ENCODE measurements around the gene BTBD1. TPM values are rescaled to one million over a fixed set of nuclear protein-coding genes. Genes with fewer than 3 reads are reported as not detected.

Gene BTBD1
- total RNA-seq, 1 donor from 2014 or later: 38.7 TPM

DNA sequence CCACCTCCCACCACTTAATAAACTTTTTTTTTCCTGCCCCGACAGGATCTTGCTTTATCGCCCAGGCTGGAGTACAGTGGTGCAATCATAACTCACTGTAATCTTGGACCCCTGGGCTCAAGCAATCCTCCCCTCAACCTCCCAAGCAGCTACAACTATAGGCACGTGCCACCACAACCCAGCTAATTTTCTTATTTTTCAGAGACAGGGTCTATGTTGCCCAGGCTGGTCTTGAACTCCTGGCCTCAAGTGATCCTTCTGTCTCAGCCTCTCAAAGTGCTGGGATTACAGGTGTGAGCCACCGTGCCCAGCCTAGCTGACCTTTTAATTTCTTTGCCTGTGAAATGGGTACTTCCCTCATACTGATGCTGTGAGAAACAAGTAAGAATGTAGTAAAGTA lies 51.7 kb downstream of the BTBD1 start:
- TF ChIP-seq, protein P1, sequence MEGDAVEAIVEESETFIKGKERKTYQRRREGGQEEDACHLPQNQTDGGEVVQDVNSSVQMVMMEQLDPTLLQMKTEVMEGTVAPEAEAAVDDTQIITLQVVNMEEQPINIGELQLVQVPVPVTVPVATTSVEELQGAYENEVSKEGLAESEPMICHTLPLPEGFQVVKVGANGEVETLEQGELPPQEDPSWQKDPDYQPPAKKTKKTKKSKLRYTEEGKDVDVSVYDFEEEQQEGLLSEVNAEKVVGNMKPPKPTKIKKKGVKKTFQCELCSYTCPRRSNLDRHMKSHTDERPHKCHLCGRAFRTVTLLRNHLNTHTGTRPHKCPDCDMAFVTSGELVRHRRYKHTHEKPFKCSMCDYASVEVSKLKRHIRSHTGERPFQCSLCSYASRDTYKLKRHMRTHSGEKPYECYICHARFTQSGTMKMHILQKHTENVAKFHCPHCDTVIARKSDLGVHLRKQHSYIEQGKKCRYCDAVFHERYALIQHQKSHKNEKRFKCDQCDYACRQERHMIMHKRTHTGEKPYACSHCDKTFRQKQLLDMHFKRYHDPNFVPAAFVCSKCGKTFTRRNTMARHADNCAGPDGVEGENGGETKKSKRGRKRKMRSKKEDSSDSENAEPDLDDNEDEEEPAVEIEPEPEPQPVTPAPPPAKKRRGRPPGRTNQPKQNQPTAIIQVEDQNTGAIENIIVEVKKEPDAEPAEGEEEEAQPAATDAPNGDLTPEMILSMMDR (IDR thresholded peaks at IDR 0.05; ENCODE audit: unreplicated experiment): no peak
- no peak overlapping the region for H3K27ac Mint-ChIP-seq
- peaks cover 20% of the 10 kb centered on the region for H3K4me1 Mint-ChIP-seq (ENCODE audit: low read depth)
- H3K9me3 Mint-ChIP-seq (ENCODE audit: low read depth): peaks cover 13% of the 10 kb centered on the region
- DNase-seq (ENCODE audit: low spot score, unreplicated experiment): no peak
- no peaks in the 10 kb centered on the region for H3K27me3 Mint-ChIP-seq
- peaks cover 17% of the 10 kb centered on the region for H3K36me3 Mint-ChIP-seq (ENCODE audit: insufficient read depth)
- H3K4me3 Mint-ChIP-seq (ENCODE audit: low read depth): no peak overlapping the region

DNA sequence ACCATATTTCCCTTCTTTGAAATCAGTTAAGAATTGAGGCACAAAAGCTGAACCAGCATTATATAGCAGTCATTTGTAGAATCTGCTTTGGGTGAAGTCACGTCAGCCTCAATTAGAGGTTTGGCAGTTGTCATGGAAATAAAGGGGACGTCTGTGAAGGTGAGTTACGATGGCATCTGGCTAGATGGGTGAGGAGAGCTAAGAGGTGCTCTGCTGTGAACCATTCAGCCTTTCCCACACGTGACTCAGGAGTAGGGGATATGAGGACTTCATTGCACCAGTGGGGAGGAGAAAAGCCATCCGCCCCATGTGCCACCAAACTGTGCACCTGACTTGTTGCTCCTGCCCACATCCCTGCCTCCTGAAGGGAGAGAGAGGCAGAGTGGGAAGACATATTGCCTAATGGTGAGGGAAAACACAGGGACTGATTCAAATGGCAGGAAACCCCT lies 52.8 kb downstream of the BTBD1 start:
- H3K4me1 Mint-ChIP-seq (ENCODE audit: low read depth): peaks cover 22% of the 10 kb centered on the region
- DNase-seq (ENCODE audit: low spot score, unreplicated experiment): no peak
- TF ChIP-seq, protein P1 (IDR thresholded peaks at IDR 0.05; ENCODE audit: unreplicated experiment): no peak
- H3K4me3 Mint-ChIP-seq (ENCODE audit: low read depth): no peak overlapping the region
- no peaks in the 10 kb centered on the region for H3K27me3 Mint-ChIP-seq
- no peak overlapping the region for H3K27ac Mint-ChIP-seq
- H3K9me3 Mint-ChIP-seq (ENCODE audit: low read depth): peaks cover 13% of the 10 kb centered on the region
- H3K36me3 Mint-ChIP-seq (ENCODE audit: insufficient read depth): peaks cover 22% of the 10 kb centered on the region

DNA sequence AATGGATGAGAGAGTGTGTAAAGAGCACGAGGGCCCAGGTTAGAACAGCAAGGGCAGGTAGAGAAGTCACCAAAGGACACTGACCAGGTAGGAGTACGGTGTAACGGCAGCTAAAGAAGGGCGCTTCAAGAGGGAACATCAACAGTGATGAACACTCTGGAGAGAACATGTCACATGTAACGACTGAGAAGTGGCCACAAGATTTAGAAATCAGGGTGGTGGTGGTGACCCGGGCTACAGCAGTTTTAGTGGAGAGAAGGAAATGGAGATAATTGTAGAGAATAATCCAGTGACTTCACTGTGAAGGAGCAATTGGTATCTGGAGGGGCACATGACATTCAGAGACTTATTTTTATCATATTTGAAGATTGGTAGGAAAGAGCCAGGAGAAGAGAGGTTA lies 54.4 kb downstream of the BTBD1 start:
- TF ChIP-seq, protein P1 (IDR thresholded peaks at IDR 0.05; ENCODE audit: unreplicated experiment): no peak
- H3K4me3 Mint-ChIP-seq (ENCODE audit: low read depth): peak overlapping the region; percentile 98
- H3K36me3 Mint-ChIP-seq (ENCODE audit: insufficient read depth): peaks cover 24% of the 10 kb centered on the region
- H3K4me1 Mint-ChIP-seq (ENCODE audit: low read depth): peaks cover 22% of the 10 kb centered on the region
- H3K27me3 Mint-ChIP-seq: no peaks in the 10 kb centered on the region
- no peak for DNase-seq (ENCODE audit: low spot score, unreplicated experiment)
- H3K27ac Mint-ChIP-seq: peak overlapping the region; percentile 13
- H3K9me3 Mint-ChIP-seq (ENCODE audit: low read depth): peaks cover 13% of the 10 kb centered on the region

DNA sequence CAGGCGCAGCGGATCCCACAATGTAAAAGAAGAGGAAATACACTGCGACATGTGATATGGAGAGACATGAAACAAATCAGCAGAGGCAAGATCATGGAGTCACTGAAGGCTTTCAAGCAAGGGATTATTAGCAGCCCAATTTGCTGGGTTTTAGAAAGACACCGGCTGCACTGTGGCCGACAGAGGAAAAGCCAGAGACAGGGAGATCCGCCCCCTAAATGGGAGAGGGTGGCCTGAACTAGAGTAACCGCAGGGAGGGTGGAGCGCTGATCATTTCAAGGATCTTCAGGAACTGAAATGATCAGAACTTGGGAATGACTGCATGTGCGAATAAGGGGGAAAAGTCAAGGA lies 55.0 kb downstream of the BTBD1 start:
- Mint-ChIP-seq H3K27me3 (no peaks in the 10 kb centered on the region), H3K4me3 (ENCODE audit: low read depth) (peak overlapping the region; percentile 98), H3K36me3 (ENCODE audit: insufficient read depth) (peaks cover 25% of the 10 kb centered on the region), H3K27ac (peak overlapping the region; percentile 97), H3K9me3 (ENCODE audit: low read depth) (peaks cover 13% of the 10 kb centered on the region), H3K4me1 (ENCODE audit: low read depth) (peaks cover 22% of the 10 kb centered on the region)
- no peak for DNase-seq (ENCODE audit: low spot score, unreplicated experiment)
- TF ChIP-seq, protein P1 (IDR thresholded peaks at IDR 0.05; ENCODE audit: unreplicated experiment): no peak

DNA sequence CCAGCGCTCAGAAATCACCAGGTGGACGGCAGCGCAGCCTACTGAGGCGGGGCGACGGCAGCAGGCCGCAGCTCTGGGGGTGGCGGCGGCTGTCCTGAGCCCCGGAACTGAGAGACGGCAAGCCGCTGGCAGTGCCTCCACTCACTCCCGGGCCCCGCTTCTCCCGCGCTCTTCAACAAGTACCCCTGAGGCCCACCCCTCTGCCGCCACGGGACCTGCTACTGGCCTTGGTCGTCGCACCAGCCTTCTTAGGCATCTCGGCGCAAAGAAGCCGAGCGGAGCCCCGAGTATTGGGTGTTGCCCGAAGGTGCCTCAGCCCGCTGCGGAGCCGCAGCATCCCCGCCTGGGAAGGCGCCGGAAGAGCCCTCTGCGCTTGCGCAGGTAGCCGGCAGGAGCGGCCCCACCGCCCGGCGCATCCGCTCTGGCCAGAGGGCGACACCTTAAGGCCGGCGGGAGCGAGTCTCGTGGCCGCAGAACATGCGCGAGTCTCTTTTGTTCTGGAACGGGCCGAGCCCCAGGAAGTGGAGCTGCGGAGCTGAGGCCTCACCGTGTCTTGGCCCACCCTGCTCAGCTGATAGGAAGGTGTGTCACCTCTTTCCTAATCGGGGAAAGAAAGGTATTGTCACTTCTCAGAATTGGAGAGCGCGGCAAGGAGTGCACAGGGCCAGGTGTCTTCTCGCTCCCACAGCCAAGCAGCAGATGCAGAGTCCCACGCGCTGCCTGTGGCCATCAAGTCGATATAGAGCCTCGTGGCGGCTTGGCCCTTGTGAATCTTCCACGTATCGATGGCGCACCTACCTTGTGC lies 55.6 kb downstream of the BTBD1 start, which contains the start of gene C15orf40:
C15orf40 (minus strand) TSS at position 369 of the 805 bp plus-strand sequence; CDS start at position 337, 32 bp downstream.
- Mint-ChIP-seq H3K36me3 (ENCODE audit: insufficient read depth) (peaks cover 25% of the 10 kb centered on the region), H3K27me3 (no peaks in the 10 kb centered on the region), H3K4me1 (ENCODE audit: low read depth) (peaks cover 22% of the 10 kb centered on the region), H3K9me3 (ENCODE audit: low read depth) (peaks cover 13% of the 10 kb centered on the region), H3K4me3 (ENCODE audit: low read depth) (peak within 1 kb of the TSS; percentile 98), H3K27ac (peak within 1 kb of the TSS; percentile 97)
- peak; percentile 77 for DNase-seq (ENCODE audit: low spot score, unreplicated experiment)
- TF ChIP-seq, protein P1 (IDR thresholded peaks at IDR 0.05; ENCODE audit: unreplicated experiment): peak; percentile 59

Measured in progenitor cell of endocrine pancreas (in vitro differentiated cells).